ENCODE measurements around the gene SPATA19. TPM values are rescaled to one million over a fixed set of nuclear protein-coding genes. Genes with fewer than 3 reads are reported as not detected.

SPATA19 gene
- polyA plus RNA-seq, 1 experiment: not detected

GRCh38 chr11:133800666-133801065 is 44.6 kb downstream of the SPATA19 start:
- ChIA-PET POLR2A (no interaction called here), CTCF (no interaction called here)
- no peak for TF ChIP-seq CTCF (IDR thresholded peaks at IDR 0.05; ENCODE audit: insufficient read depth, low read depth, low read length)

GRCh38 chr11:133797554-133797953 is 47.8 kb downstream of the SPATA19 start:
- CTCF ChIA-PET: no interaction called here
- Histone ChIP-seq H3K4me3 (ENCODE audit: low read depth, low read length) (no peak overlapping the region), H3K27me3 (ENCODE audit: control insufficient read depth, insufficient read depth, low read length) (no peaks in the 10 kb centered on the region), H3K36me3 (ENCODE audit: control insufficient read depth, insufficient read depth, low read length) (no peaks in the 10 kb centered on the region)
- DNase-seq (ENCODE audit: low read depth): no peak
- POLR2A ChIA-PET: no interaction called here
- no peak for TF ChIP-seq CTCF (IDR thresholded peaks at IDR 0.05; ENCODE audit: insufficient read depth, low read depth, low read length)

More at GRCh38 chr11:133800666-133801065, 44.6 kb downstream of the SPATA19 start:
- Histone ChIP-seq H3K4me3 (ENCODE audit: low read depth, low read length) (no peak overlapping the region), H3K27me3 (ENCODE audit: control insufficient read depth, insufficient read depth, low read length) (no peaks in the 10 kb centered on the region), H3K36me3 (ENCODE audit: control insufficient read depth, insufficient read depth, low read length) (no peaks in the 10 kb centered on the region)
- no peak for DNase-seq (ENCODE audit: low read depth)

GRCh38 chr11:133796043-133796795 is 49.1 kb downstream of the SPATA19 start:
- no peak overlapping the region for H3K4me3 ChIP-seq (ENCODE audit: low read depth, low read length)
- CTCF ChIA-PET: no interaction called here

GRCh38 chr11:133795088-133795487 is 50.2 kb downstream of the SPATA19 start:
- H3K27me3 ChIP-seq (ENCODE audit: control insufficient read depth, insufficient read depth, low read length): no peaks in the 10 kb centered on the region
- ChIA-PET CTCF (no interaction called here), POLR2A (no interaction called here)
- no peaks in the 10 kb centered on the region for H3K36me3 ChIP-seq (ENCODE audit: control insufficient read depth, insufficient read depth, low read length)
- TF ChIP-seq CTCF (IDR thresholded peaks at IDR 0.05; ENCODE audit: insufficient read depth, low read depth, low read length): no peak
- H3K4me3 ChIP-seq (ENCODE audit: low read depth, low read length): no peak overlapping the region
- DNase-seq (ENCODE audit: low read depth): no peak

More at GRCh38 chr11:133796043-133796795, 49.1 kb downstream of the SPATA19 start:
- no peaks in the 10 kb centered on the region for H3K27me3 ChIP-seq (ENCODE audit: control insufficient read depth, insufficient read depth, low read length)
- no peak for DNase-seq (ENCODE audit: low read depth)
- POLR2A ChIA-PET: no interaction called here
- TF ChIP-seq CTCF (IDR thresholded peaks at IDR 0.05; ENCODE audit: insufficient read depth, low read depth, low read length): no peak
- no peaks in the 10 kb centered on the region for H3K36me3 ChIP-seq (ENCODE audit: control insufficient read depth, insufficient read depth, low read length)

- DNase-seq (ENCODE audit: low read depth): no peak
- ChIA-PET POLR2A (no interaction called here), CTCF (no interaction called here)
- Histone ChIP-seq H3K27me3 (ENCODE audit: control insufficient read depth, insufficient read depth, low read length) (no peaks in the 10 kb centered on the region), H3K4me3 (ENCODE audit: low read depth, low read length) (no peak overlapping the region), H3K36me3 (ENCODE audit: control insufficient read depth, insufficient read depth, low read length) (no peaks in the 10 kb centered on the region)
- TF ChIP-seq CTCF (IDR thresholded peaks at IDR 0.05; ENCODE audit: insufficient read depth, low read depth, low read length): no peak
These were observed 51.1 kb downstream of the SPATA19 start for GRCh38 chr11:133794205-133794604.
